ENCODE measurements around the gene STIM2.
A peak's percentile ranks its signal among the peaks of the same experiment; 100 is the strongest.

Gene STIM2

DNA sequence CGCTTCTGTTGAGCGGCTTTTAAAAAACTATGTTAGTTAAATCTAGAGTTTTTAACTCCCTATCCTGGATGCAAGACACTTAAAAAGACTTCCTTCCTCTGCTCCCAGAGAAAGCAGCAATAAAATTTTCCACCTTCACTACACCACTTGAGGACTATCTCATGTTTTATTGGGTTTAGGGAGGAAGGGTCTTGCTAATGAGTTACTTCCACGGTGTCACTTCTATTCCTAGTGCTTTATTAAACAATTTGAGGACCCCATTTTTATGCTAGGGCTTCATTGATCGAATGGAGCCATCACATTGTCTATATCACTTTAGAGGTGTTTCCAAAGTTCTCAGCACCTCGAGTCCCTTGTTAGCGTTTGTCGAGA is 3.7 kb upstream of the STIM2 start:
- CTCF ChIA-PET: no interaction called here
- TF ChIP-seq FOXA1 (IDR thresholded peaks at IDR 0.05) (no peak), TARDBP (IDR thresholded peaks at IDR 0.05) (no peak), SP1 (IDR thresholded peaks at IDR 0.05) (no peak), FOXM1 (IDR thresholded peaks at IDR 0.05; ENCODE audit: borderline replicate concordance) (no peak), ELF4 (IDR thresholded peaks at IDR 0.05) (no peak), ARNT (IDR thresholded peaks at IDR 0.05) (no peak), L3MBTL2 (conservative IDR thresholded peaks at IDR 0.05) (no peak; the same call in 1 of the 2 replicates), FOXK2 (IDR thresholded peaks at IDR 0.05) (no peak), CTBP1 (IDR thresholded peaks at IDR 0.05; ENCODE audit: borderline replicate concordance) (no peak), BHLHE40 (IDR thresholded peaks at IDR 0.05; ENCODE audit: borderline replicate concordance) (no peak), NFRKB (IDR thresholded peaks at IDR 0.05) (no peak), SUZ12 (IDR thresholded peaks at IDR 0.05) (no peak), HDGF (IDR thresholded peaks at IDR 0.05; ENCODE audit: borderline replicate concordance) (no peak), ZNF384 (IDR thresholded peaks at IDR 0.05) (no peak), LEF1 (IDR thresholded peaks at IDR 0.05; ENCODE audit: borderline replicate concordance) (no peak)
- TF ChIP-seq, protein P1, sequence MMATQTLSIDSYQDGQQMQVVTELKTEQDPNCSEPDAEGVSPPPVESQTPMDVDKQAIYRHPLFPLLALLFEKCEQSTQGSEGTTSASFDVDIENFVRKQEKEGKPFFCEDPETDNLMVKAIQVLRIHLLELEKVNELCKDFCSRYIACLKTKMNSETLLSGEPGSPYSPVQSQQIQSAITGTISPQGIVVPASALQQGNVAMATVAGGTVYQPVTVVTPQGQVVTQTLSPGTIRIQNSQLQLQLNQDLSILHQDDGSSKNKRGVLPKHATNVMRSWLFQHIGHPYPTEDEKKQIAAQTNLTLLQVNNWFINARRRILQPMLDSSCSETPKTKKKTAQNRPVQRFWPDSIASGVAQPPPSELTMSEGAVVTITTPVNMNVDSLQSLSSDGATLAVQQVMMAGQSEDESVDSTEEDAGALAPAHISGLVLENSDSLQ (IDR thresholded peaks at IDR 0.05): no peak
- no peak for DNase-seq (ENCODE audit: extremely low spot score)
- POLR2A ChIA-PET: interaction anchor here (0.8 to 1.0 kb wide), 3 partner anchors 12 to 134 kb away, joined by 3 read pairs; no protein-coding TSS in a partner anchor

DNA sequence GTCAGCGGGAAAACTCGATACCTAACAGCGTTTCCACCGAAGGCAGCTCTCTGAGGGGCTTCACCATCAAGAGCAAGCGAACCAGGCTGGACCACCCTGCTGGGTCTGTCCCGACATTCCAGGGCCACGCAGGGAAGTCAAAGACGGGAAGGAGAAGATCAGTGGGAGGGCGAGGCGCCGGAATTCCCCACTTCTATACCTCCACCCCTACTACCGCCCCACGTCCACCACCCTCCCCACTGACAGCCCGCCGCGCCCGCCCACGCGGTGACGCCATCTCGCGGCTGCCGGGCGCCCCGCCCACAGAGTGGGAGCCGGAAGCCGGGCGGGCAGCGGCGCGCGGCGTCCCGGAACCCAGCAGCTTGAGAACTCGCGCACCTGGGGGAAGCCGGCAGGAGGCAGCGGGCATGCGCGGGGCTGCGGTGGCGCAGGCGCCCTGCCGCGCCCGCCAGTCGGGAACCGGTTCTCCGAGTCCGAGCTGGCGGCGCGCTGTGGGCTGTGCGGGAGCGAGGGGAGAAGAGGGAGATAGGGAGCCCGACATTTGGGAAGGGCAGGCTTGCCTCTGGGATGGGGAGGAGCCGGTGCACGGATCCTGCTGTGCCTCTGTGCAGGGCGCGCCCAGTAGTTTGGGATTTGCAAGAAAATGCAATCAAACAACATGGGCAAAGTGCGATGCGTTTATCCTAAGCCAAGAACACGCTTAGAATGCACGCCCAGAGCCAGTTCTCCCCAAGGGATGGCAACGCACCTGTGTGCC is 3.2 kb upstream of the STIM2 start:
- TF ChIP-seq ZNF384 (IDR thresholded peaks at IDR 0.05): no peak
- TF ChIP-seq HDGF (IDR thresholded peaks at IDR 0.05; ENCODE audit: borderline replicate concordance): no peak
- TF ChIP-seq FOXM1 (IDR thresholded peaks at IDR 0.05; ENCODE audit: borderline replicate concordance): no peak
- TF ChIP-seq ELF4 (IDR thresholded peaks at IDR 0.05): no peak
- TF ChIP-seq FOXA1 (IDR thresholded peaks at IDR 0.05): no peak
- no peak for TF ChIP-seq CTBP1 (IDR thresholded peaks at IDR 0.05; ENCODE audit: borderline replicate concordance)
- TF ChIP-seq L3MBTL2 (conservative IDR thresholded peaks at IDR 0.05): no peak; the same call in 1 of the 2 replicates
- no peak for TF ChIP-seq LEF1 (IDR thresholded peaks at IDR 0.05; ENCODE audit: borderline replicate concordance)
- TF ChIP-seq BHLHE40 (IDR thresholded peaks at IDR 0.05; ENCODE audit: borderline replicate concordance): no peak
- TF ChIP-seq SP1 (IDR thresholded peaks at IDR 0.05): no peak
- TF ChIP-seq ARNT (IDR thresholded peaks at IDR 0.05): no peak
- no peak for TF ChIP-seq FOXK2 (IDR thresholded peaks at IDR 0.05)
- no peak for TF ChIP-seq TARDBP (IDR thresholded peaks at IDR 0.05)
- TF ChIP-seq NFRKB (IDR thresholded peaks at IDR 0.05): no peak
- no peak for TF ChIP-seq SUZ12 (IDR thresholded peaks at IDR 0.05)
- TF ChIP-seq, protein P1 (IDR thresholded peaks at IDR 0.05): no peak
- ChIA-PET POLR2A (interaction anchor here (0.8 to 1.0 kb wide), 4 partner anchors 13 to 150 kb away, joined by 3 read pairs; no protein-coding TSS in a partner anchor), CTCF (no interaction called here)
- DNase-seq (ENCODE audit: extremely low spot score): peak; percentile 68

DNA sequence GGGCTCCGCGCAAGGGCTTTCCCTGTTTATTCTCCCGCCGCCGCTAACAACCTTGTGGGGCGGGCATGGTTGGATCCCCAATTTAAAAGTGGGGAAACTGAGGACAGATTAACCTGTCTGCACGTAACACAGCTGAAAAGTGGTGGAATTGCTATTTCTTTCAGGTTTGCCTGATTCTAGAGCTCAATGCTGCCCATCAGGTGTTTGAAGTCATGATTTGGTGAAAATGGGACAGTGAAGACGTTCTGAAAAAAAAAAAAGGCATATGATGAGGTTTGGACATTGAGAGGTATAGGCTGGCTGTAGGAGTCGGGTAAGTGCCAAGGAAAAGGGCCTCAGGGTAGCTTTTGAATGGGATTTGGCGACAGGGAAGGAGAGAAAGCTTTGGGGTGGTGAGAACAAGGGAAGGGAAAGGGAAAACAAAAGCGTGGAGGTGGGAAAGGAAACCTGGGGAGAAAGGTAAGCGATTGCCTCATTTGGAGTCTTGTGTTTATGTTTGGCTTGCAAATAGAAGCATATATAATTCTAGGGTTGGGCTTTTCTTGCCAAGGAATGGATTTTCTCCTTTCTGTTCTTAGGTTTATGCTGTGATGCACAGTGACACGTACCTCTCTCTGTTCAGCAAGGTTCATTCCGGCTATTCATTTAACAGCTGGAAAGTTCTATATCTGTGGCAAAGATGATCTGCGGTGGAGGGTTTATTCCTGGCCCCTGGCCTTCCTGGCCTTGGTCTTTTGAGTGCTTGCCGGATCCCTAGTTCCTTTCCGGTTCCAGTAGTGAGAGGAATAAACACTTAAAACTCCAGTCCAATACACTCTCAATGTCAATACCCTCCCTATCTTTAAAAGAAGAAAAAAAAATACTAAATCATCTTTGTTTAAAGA is 2.4 kb upstream of the STIM2 start:
- DNase-seq (ENCODE audit: extremely low spot score): no peak
- TF ChIP-seq, protein P1 (IDR thresholded peaks at IDR 0.05): no peak
- no peak for TF ChIP-seq BHLHE40 (IDR thresholded peaks at IDR 0.05; ENCODE audit: borderline replicate concordance)
- TF ChIP-seq L3MBTL2 (conservative IDR thresholded peaks at IDR 0.05): no peak
- TF ChIP-seq FOXK2 (IDR thresholded peaks at IDR 0.05): no peak
- TF ChIP-seq TARDBP (IDR thresholded peaks at IDR 0.05): no peak
- no peak for TF ChIP-seq ELF4 (IDR thresholded peaks at IDR 0.05)
- TF ChIP-seq ARNT (IDR thresholded peaks at IDR 0.05): no peak
- no peak for TF ChIP-seq CTBP1 (IDR thresholded peaks at IDR 0.05; ENCODE audit: borderline replicate concordance)
- TF ChIP-seq FOXA1 (IDR thresholded peaks at IDR 0.05): no peak
- no peak for TF ChIP-seq HDGF (IDR thresholded peaks at IDR 0.05; ENCODE audit: borderline replicate concordance)
- no peak for TF ChIP-seq FOXM1 (IDR thresholded peaks at IDR 0.05; ENCODE audit: borderline replicate concordance)
- ChIA-PET CTCF (interaction anchor here (0.7 kb wide), 1 partner anchor 135 kb away, joined by 3 read pairs; no protein-coding TSS in a partner anchor), POLR2A (interaction anchor here (0.6 to 1.0 kb wide), 4 partner anchors 70 to 151 kb away, joined by 3 read pairs; no protein-coding TSS in a partner anchor)

DNA sequence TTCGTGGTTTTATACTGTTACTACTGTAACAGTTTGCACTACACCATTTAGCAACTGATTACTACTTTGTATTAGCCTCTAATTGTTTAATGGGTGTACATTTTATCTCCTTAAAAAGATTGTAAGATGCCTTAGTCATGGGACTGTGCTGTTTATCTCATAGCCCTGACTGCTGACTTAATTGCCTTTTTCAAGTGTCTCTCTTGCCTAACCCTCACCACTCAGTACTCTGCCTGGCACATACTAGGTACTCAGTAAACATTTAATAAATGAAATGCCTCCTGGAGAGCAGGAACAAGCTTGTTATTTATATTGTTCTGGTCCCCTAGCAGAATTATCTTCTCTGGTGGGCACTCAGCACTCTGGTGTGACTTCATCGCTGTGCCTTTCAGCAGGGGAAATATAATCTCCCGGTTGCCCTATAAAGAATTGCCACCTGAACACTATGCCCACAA is 1.7 kb upstream of the STIM2 start:
- ChIA-PET CTCF (interaction anchor here (0.7 kb wide), 1 partner anchor 135 kb away, joined by 3 read pairs; no protein-coding TSS in a partner anchor), POLR2A (no interaction called here)
- TF ChIP-seq, protein P1 (IDR thresholded peaks at IDR 0.05): no peak
- TF ChIP-seq CTBP1 (IDR thresholded peaks at IDR 0.05; ENCODE audit: borderline replicate concordance) (no peak), FOXA1 (IDR thresholded peaks at IDR 0.05) (no peak), ZNF384 (IDR thresholded peaks at IDR 0.05) (no peak), FOXM1 (IDR thresholded peaks at IDR 0.05; ENCODE audit: borderline replicate concordance) (no peak)
- no peak for DNase-seq (ENCODE audit: extremely low spot score)
